ENCODE results near the gene PTGDR2. TPM values are rescaled to one million over a fixed set of nuclear protein-coding genes. Genes with fewer than 3 reads are reported as not detected.

PTGDR2 gene
- total RNA-seq, result 2.4 TPM
- long read RNA-seq, transcript PTGDR2-201 (2 exons, 2,895 nt), result major isoform, 6 of 7 reads
- long read RNA-seq, partial matches to known transcripts, result 0 of 7 reads
- long read RNA-seq, other reads (novel, unspliced or antisense), result 1 of 7 reads

DNA sequence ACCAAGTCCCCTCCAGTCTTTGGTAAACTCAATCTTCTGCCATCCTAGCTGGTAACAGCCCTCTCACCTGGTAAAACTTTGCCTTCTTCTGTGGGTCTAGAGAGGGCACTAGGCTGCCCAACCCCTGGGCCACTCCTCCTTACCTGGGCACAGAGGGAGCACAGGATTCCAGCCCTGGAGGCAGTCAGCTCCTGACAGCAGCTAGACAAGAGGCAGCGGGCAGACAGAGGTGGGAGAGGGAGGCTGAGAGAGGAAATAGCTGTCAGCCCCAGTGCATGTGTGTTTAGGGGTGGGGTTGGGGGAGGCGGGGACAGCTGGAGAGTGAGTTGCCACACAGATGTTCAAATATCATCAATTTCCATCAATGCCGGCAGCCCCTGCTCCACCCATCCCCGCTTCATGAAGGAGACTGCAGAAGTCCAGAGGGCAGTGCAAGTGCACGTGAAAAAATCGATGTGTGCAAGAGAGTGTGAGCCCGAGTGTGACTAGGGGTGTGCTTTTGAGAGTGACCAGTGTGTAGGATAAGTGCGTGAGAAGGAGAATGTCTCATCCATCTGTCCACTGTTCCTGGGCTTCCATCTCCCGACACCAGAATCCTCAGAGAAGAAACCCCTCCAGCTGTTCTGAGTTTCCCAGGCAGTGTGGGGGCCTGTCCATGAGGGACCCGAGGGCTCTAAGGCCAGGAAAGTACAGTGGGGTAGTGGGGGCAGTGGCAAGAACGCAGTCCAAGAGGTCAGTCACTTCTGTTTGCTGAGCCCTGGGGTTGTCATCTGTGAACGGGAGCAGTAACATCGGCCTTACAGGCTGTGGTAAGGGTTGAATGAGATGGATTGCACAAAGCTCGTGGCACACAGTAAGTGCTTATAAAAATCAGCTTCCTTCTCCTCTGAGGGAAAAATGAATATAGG is at the start of gene PTGDR2:
Gene PTGDR2 (minus strand): TSS at position 225 of the 908 bp plus-strand sequence. CDS start 2,228 bp downstream, outside the sequence.
- intact Hi-C loops (cut with DNase I), result no loop called here
- ATAC-seq, result no peak
- no peak for DNase-seq (ENCODE audit: missing footprints)

DNA sequence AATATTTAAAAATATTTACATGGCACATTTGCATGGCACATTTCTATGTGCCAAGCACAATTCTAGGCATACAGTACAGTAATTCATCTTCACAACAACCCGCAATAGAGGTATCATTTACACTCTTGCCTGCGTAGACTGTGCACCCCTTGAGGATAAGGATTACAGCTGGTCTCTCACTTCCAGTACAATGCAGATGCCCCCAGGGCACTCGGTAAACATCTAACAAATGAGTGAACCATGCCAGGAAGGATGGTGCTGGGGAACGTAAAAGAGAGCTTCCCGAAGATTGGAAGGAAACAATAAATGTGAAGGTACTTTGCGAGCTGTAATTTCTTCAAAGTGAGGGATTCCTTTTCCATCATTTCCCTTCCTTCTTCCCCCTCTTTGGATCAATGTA is 49.3 kb upstream of the PTGDR2 start:
- intact Hi-C loops (cut with DNase I), result no loop called here
- ATAC-seq (no peak), DNase-seq (ENCODE audit: missing footprints) (no peak)

DNA sequence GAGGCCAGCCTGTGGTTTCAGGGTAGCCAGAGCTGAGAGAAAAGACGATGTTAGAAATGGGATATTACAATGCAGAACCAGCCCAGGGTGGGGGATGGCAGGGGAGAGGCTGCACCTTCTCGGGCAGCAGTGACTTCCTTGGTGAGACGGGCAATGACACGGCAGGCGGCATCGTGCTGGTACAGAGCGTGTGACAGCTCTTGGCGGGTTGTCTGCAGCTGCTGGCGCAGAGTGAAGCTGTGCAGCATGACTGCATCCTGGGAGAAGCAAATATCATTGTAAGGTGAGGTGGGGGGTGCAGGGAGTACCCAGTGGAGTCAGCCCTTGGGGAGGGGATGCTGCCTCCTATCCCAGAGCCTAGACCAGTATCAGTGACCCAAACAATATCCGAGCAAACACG is 46.9 kb upstream of the PTGDR2 start:
- ATAC-seq (no peak), DNase-seq (ENCODE audit: missing footprints) (no peak)
- intact Hi-C loops (cut with DNase I), result no loop called here

DNA sequence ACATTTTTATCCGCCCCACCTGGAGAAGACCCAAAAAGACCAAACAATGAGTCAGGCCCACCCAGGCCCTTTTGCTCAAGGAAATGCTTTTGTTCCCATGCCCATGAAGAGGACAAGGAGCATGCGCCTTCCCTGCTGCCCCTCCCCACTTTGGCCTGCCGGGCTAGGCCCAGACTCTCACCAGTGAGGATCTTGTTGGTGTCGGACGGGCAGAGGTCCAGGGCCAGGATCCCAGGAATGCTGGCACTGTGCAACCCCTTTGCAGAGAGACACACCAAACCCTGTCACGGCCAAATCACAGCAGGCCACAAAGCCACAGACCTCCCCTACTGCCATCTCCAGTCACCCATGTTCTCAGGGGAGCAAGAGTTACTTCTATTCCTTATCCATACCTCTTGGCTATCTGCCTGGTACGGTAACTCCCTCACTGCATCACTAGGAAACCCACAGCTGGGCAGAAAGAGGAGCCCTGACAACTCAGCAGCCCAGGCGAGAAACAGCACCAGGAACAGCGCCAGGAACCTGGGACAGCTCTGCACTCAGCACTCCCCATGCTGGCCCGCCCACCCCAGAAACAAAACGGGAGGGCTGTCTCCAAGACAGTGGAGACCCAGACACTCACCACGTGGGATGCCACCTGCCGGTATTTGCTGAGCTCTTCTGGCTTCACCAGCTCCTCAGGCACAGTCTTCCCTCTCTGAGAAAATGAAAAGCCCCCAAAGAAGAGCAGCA is 45.1 kb upstream of the PTGDR2 start:
- intact Hi-C loops (cut with DNase I), result no loop called here
- no peak for ATAC-seq
- DNase-seq (ENCODE audit: missing footprints), result no peak

DNA sequence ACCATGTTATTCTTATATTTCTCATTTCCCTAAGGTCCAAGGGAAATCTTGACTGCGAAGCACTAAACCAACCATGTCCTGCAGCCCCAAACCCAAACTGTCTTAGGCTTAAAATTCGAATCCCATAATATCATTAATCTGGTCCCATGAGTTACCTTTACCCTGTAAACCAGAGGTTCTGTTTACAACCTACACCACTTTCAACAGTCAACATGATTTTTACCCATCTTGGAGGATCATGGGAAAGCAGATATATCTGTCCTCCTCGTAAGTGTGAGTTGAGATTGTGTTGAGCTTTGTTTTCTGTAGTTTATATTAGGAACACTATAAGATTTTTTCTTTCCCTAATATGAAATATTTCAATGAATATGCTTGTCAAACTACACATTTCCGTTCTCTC is 44.2 kb upstream of the PTGDR2 start:
- ATAC-seq (no peak), DNase-seq (ENCODE audit: missing footprints) (no peak)
- intact Hi-C loops (cut with DNase I), result loop anchor here (1.0 to 2.0 kb wide), 2 partner anchors 69 to 125 kb away; no protein-coding TSS in a partner anchor

DNA sequence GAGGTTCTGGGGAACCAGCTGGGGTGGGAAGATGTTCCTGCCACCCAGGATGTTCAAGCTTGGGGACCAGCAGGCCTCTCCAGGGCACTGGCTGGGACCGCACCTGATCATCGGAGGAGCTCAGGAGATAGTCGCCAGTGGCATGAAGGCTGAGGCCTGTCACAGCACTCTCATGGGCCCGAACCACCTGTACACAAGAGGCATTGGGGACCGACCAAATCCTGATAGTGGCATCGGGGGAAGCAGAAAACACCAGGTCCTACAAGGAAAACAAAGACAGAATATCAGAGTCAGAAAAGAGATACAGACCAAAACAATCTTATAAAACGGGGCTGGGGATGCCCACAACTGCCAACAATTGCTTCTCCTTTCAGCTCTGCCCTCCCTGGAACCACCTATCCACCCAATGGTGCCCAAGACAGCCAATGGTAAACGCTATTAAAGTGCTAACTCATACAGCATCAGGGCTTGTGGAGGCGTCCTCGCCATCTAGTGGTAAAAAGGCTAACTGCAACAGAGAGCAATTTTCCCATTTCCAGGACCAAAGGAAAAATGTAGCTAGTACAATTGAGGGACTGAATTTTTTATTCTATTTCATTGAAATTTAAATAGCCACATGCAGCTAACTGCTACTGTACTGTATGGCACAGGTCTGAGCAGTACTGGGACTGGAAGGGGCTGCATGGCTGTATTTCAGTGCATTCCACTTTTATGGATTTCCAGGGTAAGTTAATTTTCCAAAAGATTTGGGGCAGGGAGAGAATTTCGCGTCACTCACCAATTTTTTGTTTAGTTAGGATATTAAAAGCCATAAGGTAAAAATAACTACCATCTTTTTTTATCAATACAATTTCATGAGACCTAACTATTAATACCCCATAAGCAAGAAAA is 43.5 kb upstream of the PTGDR2 start:
- DNase-seq (ENCODE audit: missing footprints) (no peak), ATAC-seq (peak; percentile 66)
- intact Hi-C loops (cut with DNase I), result loop anchor here (1.0 to 2.0 kb wide), 2 partner anchors 68 to 124 kb away; no protein-coding TSS in a partner anchor

DNA sequence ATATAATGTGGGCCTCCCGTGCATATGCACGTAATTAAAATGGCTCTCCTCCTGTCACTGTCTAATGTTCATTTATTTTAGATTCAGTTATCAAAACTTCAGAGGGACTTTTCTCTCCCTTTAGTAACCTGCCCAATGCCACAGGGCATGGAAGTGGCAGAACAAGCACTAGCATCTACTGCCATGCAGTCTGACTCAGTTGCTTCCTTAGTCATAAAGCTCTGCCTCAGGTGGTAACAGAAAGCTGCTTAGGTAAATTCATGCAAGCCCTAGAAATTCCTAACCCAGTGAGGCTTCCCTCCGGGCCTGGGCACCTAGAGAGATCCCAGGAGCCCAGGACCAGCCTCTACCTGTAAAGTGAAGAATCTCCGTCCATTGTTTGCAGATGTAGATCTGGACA is 41.7 kb upstream of the PTGDR2 start:
- DNase-seq (ENCODE audit: missing footprints), result no peak
- intact Hi-C loops (cut with DNase I), result no loop called here
- ATAC-seq, result no peak

DNA sequence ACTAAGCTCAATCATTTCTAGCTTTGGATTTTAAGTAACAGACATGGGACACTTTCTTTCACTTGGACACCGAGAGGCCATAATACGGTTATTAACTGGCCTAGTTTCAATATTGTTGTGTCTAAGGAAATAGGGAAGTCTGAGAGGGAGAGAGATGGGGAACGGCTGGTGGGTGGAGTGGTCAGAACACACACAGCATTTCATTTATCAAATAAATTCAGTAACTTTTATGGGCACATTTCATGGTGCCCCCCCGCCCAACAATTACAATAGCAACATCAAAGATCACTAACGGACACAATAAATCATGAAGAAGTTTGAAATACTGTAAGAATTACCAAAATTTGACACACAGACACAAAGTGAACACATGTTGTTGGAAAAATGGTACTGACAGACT is 39.9 kb upstream of the PTGDR2 start:
- intact Hi-C loops (cut with DNase I), result no loop called here
- no peak for DNase-seq (ENCODE audit: missing footprints)
- no peak for ATAC-seq

DNA sequence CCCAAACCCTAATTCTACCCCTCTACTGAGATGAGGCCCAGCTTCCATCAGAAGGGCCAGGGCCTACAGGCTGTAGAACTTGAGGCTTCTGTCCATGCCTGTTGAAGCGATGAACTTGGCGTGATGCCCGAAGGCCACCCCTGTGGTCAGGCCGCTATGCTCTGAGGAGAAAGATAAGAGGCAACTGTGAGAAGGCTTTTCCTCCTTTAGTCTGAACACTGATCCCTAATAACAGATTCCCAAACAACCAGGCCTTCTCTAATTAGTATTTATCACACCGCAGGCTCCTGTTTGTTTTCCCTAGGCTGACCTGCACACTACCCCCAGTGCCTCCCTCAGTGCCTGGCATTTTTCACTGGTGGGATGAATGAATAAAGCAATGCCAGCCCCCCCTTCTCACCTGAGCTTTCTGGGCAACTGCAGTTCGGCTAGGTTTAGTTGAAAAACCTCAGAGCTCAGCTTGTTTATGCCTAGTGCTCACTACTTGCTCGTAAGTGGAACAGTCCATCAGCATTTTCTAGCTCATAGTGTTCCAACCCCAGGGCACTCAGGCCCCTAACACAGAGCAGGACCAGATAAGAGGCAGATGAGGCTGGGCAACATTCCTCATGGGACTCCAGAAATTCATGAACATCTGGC is 35.5 kb upstream of the PTGDR2 start:
- ATAC-seq (peak; percentile 6), DNase-seq (ENCODE audit: missing footprints) (no peak)
- intact Hi-C loops (cut with DNase I), result no loop called here

DNA sequence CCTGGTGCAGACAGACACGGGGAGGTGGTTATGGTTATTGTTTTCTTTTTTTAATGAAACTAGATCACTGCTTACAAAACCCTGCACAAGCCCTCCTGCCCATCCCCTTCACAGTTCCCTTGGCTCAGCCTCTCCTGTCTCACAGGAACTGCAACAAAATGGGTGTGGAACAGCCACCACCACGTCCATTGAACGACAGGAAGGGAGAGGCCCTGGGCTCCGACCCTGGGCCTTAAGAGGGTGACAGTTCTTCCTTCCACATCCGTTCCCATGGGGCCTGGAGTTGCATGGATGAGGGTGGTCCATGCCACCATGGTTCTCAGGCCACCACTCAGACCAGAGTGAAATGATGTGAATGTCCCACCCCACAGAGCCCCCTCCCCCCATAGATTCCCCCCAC is 34.9 kb upstream of the PTGDR2 start:
- intact Hi-C loops (cut with DNase I), result no loop called here

DNA sequence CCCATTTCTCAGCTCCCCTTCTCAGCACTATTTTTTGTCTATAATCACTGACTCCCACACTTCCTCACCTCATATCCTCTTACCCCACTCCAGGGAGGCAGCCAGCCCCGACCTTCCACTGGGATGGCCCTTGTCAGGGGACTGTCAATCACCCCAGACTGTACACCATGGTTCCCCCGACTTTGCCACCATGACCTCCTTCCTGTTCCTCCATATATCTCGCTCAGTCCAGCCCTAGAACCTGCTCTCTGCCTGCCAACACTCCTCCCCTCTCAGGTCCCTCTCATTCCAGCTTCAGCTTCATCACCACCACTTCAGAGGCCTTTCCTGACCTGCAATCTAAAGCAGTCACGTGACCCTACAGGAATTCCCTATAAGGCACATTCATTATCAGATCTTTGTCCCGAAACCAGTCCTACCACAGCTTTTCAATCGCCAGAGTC is 34.1 kb upstream of the PTGDR2 start:
- ATAC-seq, result no peak
- intact Hi-C loops (cut with DNase I), result no loop called here
- no peak for DNase-seq (ENCODE audit: missing footprints)

More for the DNA sequence above, 34.9 kb upstream of the PTGDR2 start:
- ATAC-seq (no peak), DNase-seq (ENCODE audit: missing footprints) (no peak)

DNA sequence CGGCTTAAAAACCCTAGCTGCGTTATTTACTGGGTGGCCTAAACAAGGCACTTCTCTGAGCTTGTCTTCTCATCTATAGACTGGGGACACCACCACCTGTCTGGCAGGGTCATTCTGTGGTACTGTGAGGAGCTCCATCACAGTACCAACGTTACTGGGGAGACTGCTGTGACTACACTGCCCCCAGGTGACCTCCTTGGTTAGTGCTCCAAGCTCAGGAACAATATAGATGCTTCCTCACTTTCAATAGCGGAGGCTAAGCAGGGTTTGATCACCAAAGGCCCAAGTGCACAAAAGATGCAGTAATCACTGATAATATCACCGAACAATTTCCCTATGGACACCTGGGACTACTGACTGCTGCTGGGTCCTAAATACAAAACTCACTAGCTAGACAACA is 31.8 kb upstream of the PTGDR2 start:
- intact Hi-C loops (cut with DNase I), result loop anchor here (1.0 kb wide), 1 partner anchor 56 kb away; no protein-coding TSS in a partner anchor
- no peak for DNase-seq (ENCODE audit: missing footprints)
- peak; percentile 77 for ATAC-seq

DNA sequence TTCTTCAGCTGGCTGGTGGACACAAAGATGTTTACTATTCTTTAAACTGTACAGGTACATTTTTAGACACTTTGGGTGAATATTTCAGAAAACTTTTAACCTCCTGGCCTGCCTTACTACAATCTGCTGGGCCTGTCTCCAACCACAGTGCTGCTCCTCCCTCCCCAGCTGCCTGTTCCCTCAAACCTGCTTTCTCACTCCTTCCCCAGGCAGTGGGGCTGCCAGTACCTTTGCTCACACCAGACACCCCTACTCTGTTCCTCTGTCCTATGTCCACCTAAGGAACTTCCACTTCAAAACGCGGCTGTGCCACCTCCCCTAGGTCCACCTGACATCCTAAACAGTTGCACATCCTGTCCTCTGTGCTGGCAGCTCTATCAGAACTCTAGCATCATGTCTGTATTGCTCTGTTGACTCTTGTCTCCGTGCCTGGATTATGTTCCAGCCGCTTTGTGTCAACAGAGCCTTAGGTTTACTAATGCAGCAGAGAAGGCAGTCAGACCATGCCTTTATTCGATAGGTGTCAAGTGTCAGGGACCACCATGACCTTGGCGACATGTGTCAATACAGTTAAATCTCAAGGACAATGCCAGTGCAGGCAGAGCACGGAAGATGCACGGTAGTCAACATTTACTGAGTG is 25.0 kb upstream of the PTGDR2 start:
- intact Hi-C loops (cut with DNase I), result no loop called here
- no peak for DNase-seq (ENCODE audit: missing footprints)
- ATAC-seq, result no peak

DNA sequence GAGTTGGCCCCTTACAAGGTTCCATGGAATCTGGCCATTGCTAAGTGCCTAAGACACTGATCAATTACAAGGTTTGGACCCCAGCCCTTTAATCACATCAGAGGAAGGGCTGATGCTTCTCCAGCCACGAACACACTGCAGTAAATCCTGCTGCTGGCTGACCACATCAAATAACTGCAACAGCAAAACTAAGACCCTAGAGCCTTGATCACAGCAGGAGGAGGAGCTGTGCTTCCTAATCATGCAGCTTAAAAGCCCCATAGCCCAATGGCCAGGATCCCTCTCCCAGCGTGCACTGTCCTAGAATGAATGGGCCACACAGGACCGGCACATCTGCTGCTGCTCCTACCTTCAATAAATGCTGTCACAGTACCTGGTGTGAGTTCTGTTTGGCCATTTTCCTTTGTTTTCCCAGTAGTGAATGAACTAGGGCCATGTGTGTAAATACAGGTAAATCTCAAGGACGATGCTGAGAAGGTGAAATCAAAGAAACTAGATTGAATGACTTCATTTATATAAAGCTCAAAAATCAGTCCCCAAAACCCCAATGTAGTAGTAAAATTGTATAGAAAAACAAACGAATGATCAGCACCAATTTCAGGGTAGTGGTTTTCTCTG is 24.3 kb upstream of the PTGDR2 start:
- DNase-seq (ENCODE audit: missing footprints) (no peak), ATAC-seq (no peak)
- intact Hi-C loops (cut with DNase I), result no loop called here

DNA sequence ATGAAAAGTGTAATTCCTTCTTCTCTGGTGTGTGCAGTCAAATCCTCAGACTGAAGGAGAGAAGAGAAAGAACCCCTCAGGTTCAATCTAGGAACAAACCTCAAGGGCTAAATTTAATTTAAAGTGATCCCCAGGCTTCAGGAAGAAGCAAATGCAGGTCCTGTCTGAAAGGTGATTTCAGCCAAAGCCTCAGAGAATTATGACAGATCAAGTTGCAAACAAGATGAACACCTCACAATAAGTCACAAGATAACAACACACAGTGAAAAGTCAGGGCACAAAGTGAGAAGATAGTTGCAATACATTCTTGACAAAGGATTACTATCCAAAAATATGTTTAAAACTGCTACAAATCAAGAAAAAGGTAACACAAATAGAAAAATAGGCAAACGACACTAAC is 23.4 kb upstream of the PTGDR2 start:
- no peak for ATAC-seq
- intact Hi-C loops (cut with DNase I), result no loop called here
- DNase-seq (ENCODE audit: missing footprints), result no peak

DNA sequence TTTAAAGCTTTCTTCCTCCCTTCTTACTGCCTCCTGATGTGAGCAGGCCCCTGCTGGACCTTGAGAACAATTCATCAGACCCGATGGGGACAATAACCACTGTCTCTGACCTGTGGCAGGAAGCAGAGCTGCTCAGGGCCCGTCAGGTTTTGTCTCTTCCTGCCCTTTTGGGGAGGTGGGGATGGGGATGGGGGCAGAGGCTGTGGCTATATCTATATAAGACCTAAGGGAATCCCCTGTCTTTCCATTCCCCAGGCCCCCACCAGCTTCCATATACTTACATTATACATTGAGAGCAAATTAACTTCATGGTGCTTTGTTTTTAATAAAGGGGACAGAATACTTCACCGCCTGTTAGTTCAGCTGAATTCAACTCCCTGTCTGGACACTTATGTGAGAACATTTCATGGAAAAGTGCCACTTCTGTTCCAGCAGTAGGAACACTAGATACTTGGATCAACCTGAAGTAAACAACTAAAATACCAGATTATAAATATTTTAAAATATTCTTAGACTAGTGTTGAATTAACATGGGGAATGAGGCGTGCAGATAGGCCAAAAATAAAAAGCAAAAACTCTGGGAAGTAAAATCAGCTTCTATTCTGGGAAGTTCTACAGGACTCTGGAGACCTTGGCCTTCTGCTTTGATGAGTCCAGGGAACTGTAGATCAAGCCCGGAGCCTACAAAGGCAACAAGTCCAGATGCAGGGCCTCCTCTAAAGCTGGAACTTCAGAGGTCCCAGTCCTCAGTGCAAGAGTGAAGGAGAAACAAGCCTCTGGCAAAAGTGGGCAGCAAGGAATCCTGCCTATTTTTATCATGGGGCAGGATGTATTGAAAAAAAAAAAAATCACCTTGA is 22.7 kb upstream of the PTGDR2 start:
- no peak for DNase-seq (ENCODE audit: missing footprints)
- intact Hi-C loops (cut with DNase I), result no loop called here
- ATAC-seq, result peak; percentile 80

DNA sequence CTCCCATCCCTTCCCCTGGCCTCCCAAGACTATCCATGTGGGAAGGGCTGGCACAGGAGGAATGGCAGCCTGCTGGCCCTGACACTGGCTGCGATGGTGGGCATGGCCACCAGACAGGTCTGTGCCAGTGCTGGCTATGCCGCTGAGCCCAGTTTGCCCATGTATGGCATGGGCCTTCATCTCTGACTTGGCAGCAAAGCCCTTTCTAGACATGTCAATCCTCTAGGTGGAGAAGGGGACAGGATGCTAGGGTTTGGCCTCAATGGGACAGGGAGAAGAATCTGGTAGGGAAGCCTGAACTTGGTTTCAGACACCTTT is 20.4 kb upstream of the PTGDR2 start:
- intact Hi-C loops (cut with DNase I), result no loop called here
- DNase-seq (ENCODE audit: missing footprints) (no peak), ATAC-seq (no peak)
